Left hindlimb (tissue), 1 donor: ENCODE data around the gene CENPQ.
"Not testable (repeated sequence)": the region's sequence is repeated elsewhere in the genome, so short reads cannot be mapped to it uniquely, and the experiment has no call there.

Source experiments
- DNase-seq: peaks from one replicate; pipeline ENCODE4 v3.0.0-alpha.2; 2018

Gene CENPQ

GRCh38 chr6:49462927-49463611 is at the start of gene CENPQ, which contains the start of gene MMUT:
Gene CENPQ, plus strand, starts transcription at chr6:49463370. Its CDS starts 6,807 bp downstream, at chr6:49470177.
Gene MMUT, minus strand, starts transcription at chr6:49463253. Its CDS starts 3,787 bp downstream, at chr6:49459466.
- peak; percentile 96 for DNase-seq

GRCh38 chr6:49415358-49415757 is 47.8 kb upstream of the CENPQ start:
- DNase-seq = no peak

GRCh38 chr6:49416195-49416594 is 47.0 kb upstream of the CENPQ start:
- no peak for DNase-seq

GRCh38 chr6:49423817-49424216 is 39.4 kb upstream of the CENPQ start:
- DNase-seq = no peak

GRCh38 chr6:49430187-49430586 is 33.0 kb upstream of the CENPQ start:
- no peak for DNase-seq

- DNase-seq = no peak
Measured at GRCh38 chr6:49430866-49431265, 32.3 kb upstream of the CENPQ start.

- DNase-seq = no peak
Measured at GRCh38 chr6:49453221-49453620, 9.9 kb upstream of the CENPQ start.

GRCh38 chr6:49454787-49455709 is 8.1 kb upstream of the CENPQ start:
- DNase-seq = no peak

GRCh38 chr6:49457771-49458170 is 5.4 kb upstream of the CENPQ start:
- no peak for DNase-seq

GRCh38 chr6:49462071-49462470 is 1.1 kb upstream of the CENPQ start:
- no peak for DNase-seq

GRCh38 chr6:49462599-49462926 is 607 bp upstream of the CENPQ start:
- DNase-seq = no peak

GRCh38 chr6:49463612-49463967 is 420 bp downstream of the CENPQ start:
- no peak for DNase-seq

GRCh38 chr6:49464691-49465090 is 1.5 kb downstream of the CENPQ start:
- no peak for DNase-seq

GRCh38 chr6:49468042-49468441 is 4.9 kb downstream of the CENPQ start:
- no peak for DNase-seq

GRCh38 chr6:49476564-49476963 is 13.4 kb downstream of the CENPQ start:
- not testable (repeated sequence) for DNase-seq

GRCh38 chr6:49479308-49479970 is 16.3 kb downstream of the CENPQ start:
- DNase-seq = no peak

GRCh38 chr6:49481846-49482245 is 18.7 kb downstream of the CENPQ start:
- DNase-seq = peak; percentile 23

GRCh38 chr6:49483380-49483779 is 20.2 kb downstream of the CENPQ start:
- DNase-seq = not testable (repeated sequence)

GRCh38 chr6:49490633-49491032 is 27.5 kb downstream of the CENPQ start:
- no peak for DNase-seq

GRCh38 chr6:49497304-49497703 is 34.1 kb downstream of the CENPQ start:
- no peak for DNase-seq

- DNase-seq = no peak
Measured at GRCh38 chr6:49499126-49499525, 36.0 kb downstream of the CENPQ start.

GRCh38 chr6:49499623-49500022 is 36.5 kb downstream of the CENPQ start, which contains the start of gene GLYATL3:
Gene GLYATL3, plus strand, starts transcription at chr6:49499923. Its CDS starts 12,068 bp downstream, at chr6:49511991.
- DNase-seq = no peak

- no peak for DNase-seq
Measured at GRCh38 chr6:49504666-49505065, 41.5 kb downstream of the CENPQ start.
